ENCODE results near the gene BRAT1. TPM values are rescaled to one million over a fixed set of nuclear protein-coding genes. Genes with fewer than 3 reads are reported as not detected.

Gene BRAT1
- total and polyA plus RNA-seq, 2 donors (not counting 1 experiment from before 2014, with no cell fraction given), result 36.8 to 68.3 TPM

DNA sequence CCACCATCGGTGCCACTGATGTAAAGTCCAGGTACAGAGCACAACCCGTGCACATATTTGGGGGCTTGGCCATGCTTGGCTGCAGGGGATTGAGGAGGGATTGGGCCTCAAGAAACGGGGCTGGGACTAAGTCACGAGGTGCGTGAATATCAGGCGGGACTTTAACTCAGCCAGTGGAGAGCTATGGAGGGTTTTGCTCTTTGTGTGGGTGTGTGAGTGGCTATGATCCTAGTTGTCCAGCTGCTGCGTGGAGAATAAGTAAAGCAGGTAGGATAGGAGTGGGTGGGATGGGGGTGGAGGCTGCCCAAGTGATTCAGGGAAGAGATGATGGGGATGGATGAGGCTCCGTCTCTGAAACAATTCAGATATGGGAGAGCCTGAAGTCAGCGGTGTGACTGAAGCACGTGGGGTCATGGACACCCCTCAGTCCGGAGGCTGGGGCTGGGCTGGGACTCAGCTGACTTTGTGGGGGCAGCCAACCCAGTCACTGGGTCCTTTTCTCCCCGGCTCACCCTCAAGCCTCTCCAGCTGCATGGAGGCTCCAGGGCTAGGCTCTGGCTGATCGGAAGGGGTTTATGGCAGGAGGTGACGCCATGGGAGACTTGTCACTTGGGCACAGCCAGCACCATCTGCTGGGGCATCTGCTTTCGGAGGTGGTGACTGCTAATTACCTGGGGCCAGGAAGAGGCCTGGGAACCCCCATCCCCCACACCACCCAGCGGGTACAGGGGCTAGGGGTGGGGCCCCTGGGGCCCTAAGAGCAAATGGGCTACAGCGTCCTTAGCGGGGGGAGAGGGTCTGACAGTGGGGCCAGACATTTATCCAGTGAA, 37.4 kb downstream of the BRAT1 start:
- intact Hi-C loops (cut with micrococcal nuclease), result loop anchor here (2.0 kb wide), 1 partner anchor 41 kb away; the partner anchor contains the start of gene GRIFIN
- H3K27me3 Mint-ChIP-seq, result no peaks in the 10 kb centered on the region
- Histone ChIP-seq H3K27me3 (replicated peaks in 1 of 4; ENCODE audit: control extremely low read depth in 1 of 4, control insufficient read depth in 3 of 4, insufficient read depth in 4 of 4, low read length in 3 of 4) (no peaks in the 10 kb centered on the region), H4K20me1 (ENCODE audit: control insufficient read depth, insufficient read depth, low read length, poor library complexity, severe bottlenecking) (peaks cover 29% of the 10 kb centered on the region), H3K9me3 (ENCODE audit: control extremely low read depth in 1 of 3, control insufficient read depth in 2 of 3, insufficient read depth in 1 of 3, low read length in 2 of 3) (no peaks in the 10 kb centered on the region), H3K27ac (ENCODE audit: low read length in 2 of 2) (peak overlapping the region in 1 of 2 donors; percentile 75), H3K4me2 (replicated peaks; ENCODE audit: low read depth, low read length, poor library complexity, severe bottlenecking) (peak overlapping the region; percentile 98), H2AFZ (ENCODE audit: insufficient read depth, low read depth, low read length, poor library complexity, severe bottlenecking) (no peak overlapping the region), H3K4me3 (ENCODE audit: control extremely low read depth in 1 of 5, extremely low read depth in 1 of 5, insufficient read depth in 1 of 5, low read depth in 2 of 5, low read length in 4 of 5) (no peak overlapping the region), H3K4me1 (ENCODE audit: control insufficient read depth in 2 of 2, insufficient read depth in 2 of 2, low read length in 2 of 2) (peaks cover 34 to 48% of the 10 kb centered on the region in 2 donors), H3K9ac (ENCODE audit: low read length) (no peak overlapping the region), H3K79me2 (ENCODE audit: control insufficient read depth, insufficient read depth, low read length) (peaks cover 42% of the 10 kb centered on the region), H3K36me3 (replicated peaks in 1 of 2; ENCODE audit: control extremely low read depth in 1 of 2, control insufficient read depth in 1 of 2, extremely low read depth in 1 of 2, insufficient read depth in 2 of 2, low read length in 1 of 2) (peaks cover 0 to 17% of the 10 kb centered on the region in 2 experiments)
- ATAC-seq (ENCODE audit: low read depth) (no peak), DNase-seq (peak; percentile 44)
- H3K4me1 Mint-ChIP-seq, result peaks cover 47% of the 10 kb centered on the region
- ChIA-PET CTCF (interaction anchor here (1.3 to 1.6 kb wide), 2 partner anchors 9 to 38 kb away, joined by 3 to 4 read pairs; no protein-coding TSS in a partner anchor), POLR2A (interaction anchor here (0.8 to 14.9 kb wide), 4 partner anchors 7 to 38 kb away, joined by 3 to 340 read pairs (median 28); partner anchors contain the start of gene BRAT1)
- no peaks in the 10 kb centered on the region for H3K9me3 Mint-ChIP-seq (ENCODE audit: insufficient read depth)
- peak overlapping the region; percentile 83 for H3K27ac Mint-ChIP-seq
- TF ChIP-seq, protein P1, sequence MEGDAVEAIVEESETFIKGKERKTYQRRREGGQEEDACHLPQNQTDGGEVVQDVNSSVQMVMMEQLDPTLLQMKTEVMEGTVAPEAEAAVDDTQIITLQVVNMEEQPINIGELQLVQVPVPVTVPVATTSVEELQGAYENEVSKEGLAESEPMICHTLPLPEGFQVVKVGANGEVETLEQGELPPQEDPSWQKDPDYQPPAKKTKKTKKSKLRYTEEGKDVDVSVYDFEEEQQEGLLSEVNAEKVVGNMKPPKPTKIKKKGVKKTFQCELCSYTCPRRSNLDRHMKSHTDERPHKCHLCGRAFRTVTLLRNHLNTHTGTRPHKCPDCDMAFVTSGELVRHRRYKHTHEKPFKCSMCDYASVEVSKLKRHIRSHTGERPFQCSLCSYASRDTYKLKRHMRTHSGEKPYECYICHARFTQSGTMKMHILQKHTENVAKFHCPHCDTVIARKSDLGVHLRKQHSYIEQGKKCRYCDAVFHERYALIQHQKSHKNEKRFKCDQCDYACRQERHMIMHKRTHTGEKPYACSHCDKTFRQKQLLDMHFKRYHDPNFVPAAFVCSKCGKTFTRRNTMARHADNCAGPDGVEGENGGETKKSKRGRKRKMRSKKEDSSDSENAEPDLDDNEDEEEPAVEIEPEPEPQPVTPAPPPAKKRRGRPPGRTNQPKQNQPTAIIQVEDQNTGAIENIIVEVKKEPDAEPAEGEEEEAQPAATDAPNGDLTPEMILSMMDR (IDR thresholded peaks at IDR 0.05), result no peak
- no peak for TF ChIP-seq EZH2 (IDR thresholded peaks at IDR 0.05; ENCODE audit: borderline replicate concordance, insufficient read depth, low read depth, low read length, poor library complexity, severe bottlenecking)
- peak overlapping the region; percentile 63 for H3K4me3 Mint-ChIP-seq
- WGBS (ENCODE audit: insufficient coverage), result 92% methylated on average over 12 of the region's 18 CpGs

- Histone ChIP-seq H2AFZ (ENCODE audit: insufficient read depth, low read depth, low read length, poor library complexity, severe bottlenecking) (no peak overlapping the region), H3K36me3 (replicated peaks in 1 of 2; ENCODE audit: control extremely low read depth in 1 of 2, control insufficient read depth in 1 of 2, extremely low read depth in 1 of 2, insufficient read depth in 2 of 2, low read length in 1 of 2) (peaks cover 0 to 9% of the 10 kb centered on the region in 2 experiments), H3K4me3 (ENCODE audit: control extremely low read depth in 1 of 5, extremely low read depth in 1 of 5, insufficient read depth in 1 of 5, low read depth in 2 of 5, low read length in 4 of 5) (no peak overlapping the region), H3K27ac (ENCODE audit: low read length in 2 of 2) (no peak overlapping the region), H3K4me1 (ENCODE audit: control insufficient read depth in 2 of 2, insufficient read depth in 2 of 2, low read length in 2 of 2) (peaks cover 34 to 48% of the 10 kb centered on the region in 2 donors), H3K79me2 (ENCODE audit: control insufficient read depth, insufficient read depth, low read length) (peaks cover 36% of the 10 kb centered on the region), H3K27me3 (replicated peaks in 1 of 4; ENCODE audit: control extremely low read depth in 1 of 4, control insufficient read depth in 3 of 4, insufficient read depth in 4 of 4, low read length in 3 of 4) (no peaks in the 10 kb centered on the region), H3K9me3 (ENCODE audit: control extremely low read depth in 1 of 3, control insufficient read depth in 2 of 3, insufficient read depth in 1 of 3, low read length in 2 of 3) (no peaks in the 10 kb centered on the region), H4K20me1 (ENCODE audit: control insufficient read depth, insufficient read depth, low read length, poor library complexity, severe bottlenecking) (peaks cover 21% of the 10 kb centered on the region), H3K9ac (ENCODE audit: low read length) (no peak overlapping the region), H3K4me2 (replicated peaks; ENCODE audit: low read depth, low read length, poor library complexity, severe bottlenecking) (no peak overlapping the region)
- ATAC-seq (ENCODE audit: low read depth), result no peak
- Mint-ChIP-seq H3K9me3 (ENCODE audit: insufficient read depth) (no peaks in the 10 kb centered on the region), H3K4me1 (peaks cover 47% of the 10 kb centered on the region), H3K27ac (peak overlapping the region; percentile 83), H3K4me3 (peak overlapping the region; percentile 63), H3K27me3 (no peaks in the 10 kb centered on the region)
- no peak for DNase-seq
- no peak for TF ChIP-seq EZH2 (IDR thresholded peaks at IDR 0.05; ENCODE audit: borderline replicate concordance, insufficient read depth, low read depth, low read length, poor library complexity, severe bottlenecking)
- TF ChIP-seq, protein P1 (IDR thresholded peaks at IDR 0.05), result no peak
- ChIA-PET POLR2A (interaction anchor here (1.1 to 14.9 kb wide), 2 partner anchors 7 to 10 kb away, joined by 3 to 340 read pairs; no protein-coding TSS in a partner anchor), CTCF (interaction anchor here (1.6 kb wide), 1 partner anchor 37 kb away, joined by 3 read pairs; no protein-coding TSS in a partner anchor)
- intact Hi-C loops (cut with micrococcal nuclease), result no loop called here
- WGBS (ENCODE audit: insufficient coverage), result 84% methylated on average over 8 of the region's 8 CpGs
Measured at GRCh38 chr7:2517026-2517425, 38.3 kb downstream of the BRAT1 start.

Measured in B cell (primary cell).